HepG2 (cell line): ENCODE results near the gene XAF1. TPM values are rescaled to one million over a fixed set of nuclear protein-coding genes. Genes with fewer than 3 reads are reported as not detected.

Source experiments
- ATAC-seq: fragments of 200-7000 bp; cut with Tn5 transposase; 3 replicates; pipeline ENCODE4 v1.9.1; 2020; ENCODE audit warnings: mild to moderate bottlenecking, moderate library complexity
- BruUV-seq: library from RNA; stranded (reverse); fragments of 400-500 nt; replicated peaks from 2 replicates; lab custom pipeline; 2021; lab: Mats Ljungman, UMichigan
- CTCF ChIA-PET: fragments of 300-600 bp; formaldehyde crosslinking; extraction: SDS; loops from one replicate; lab custom pipeline; 2021; ENCODE audit warnings: low total read pairs, inconsistent platforms, low intra/inter-chr PET ratio; lab: Yijun Ruan, JAX
- POLR2A ChIA-PET: fragments of 350-600 bp; sonication (Branson Sonifier 250); formaldehyde crosslinking; loops from one replicate; lab custom pipeline; 2020; ENCODE audit warnings: antibody characterized with exemption, inconsistent platforms; lab: Yijun Ruan, JAX
- DNase-seq: peaks from one replicate; pipeline ENCODE4 v3.0.0-alpha.2; 2015; ENCODE audit warnings: low spot score
- FAIRE-seq: peaks from 3 replicates; lab custom pipeline; 2011; peaks lifted over from hg19 to GRCh38; lab: Jason Lieb, UNC
- H2AFZ ChIP-seq: one replicate; pipeline ENCODE4 v1.6.1; 2011; ENCODE audit warnings: low read length, inconsistent platforms
- H3K27ac ChIP-seq: fragments of 300-600 bp; 3 replicates; pipeline ENCODE4 v1.8.0; 2011; ENCODE audit warnings: mixed run types, mild to moderate bottlenecking, mixed read lengths, low read length, inconsistent platforms; ENCODE audit not compliant: insufficient read depth; ENCODE audit errors: extremely low read length
- H3K27me3 ChIP-seq, 2 experiments: fragments of 200-600 bp in 1 of 2; 2 replicates in 1 of 2; 3 replicates in 1 of 2; pipeline versions ENCODE4 v1.6.0 to v1.8.0; 2011; ENCODE audit warnings: low read length in 2 of 2, mild to moderate bottlenecking in 2 of 2, moderate library complexity in 2 of 2, inconsistent platforms in 1 of 2; ENCODE audit not compliant: insufficient read depth in 2 of 2, control insufficient read depth in 1 of 2
- H3K36me3 ChIP-seq, 2 experiments: fragments of 200-600 bp in 1 of 2; replicated peaks in 1 of 2; 2 replicates in 1 of 2; 3 replicates in 1 of 2; pipeline versions ENCODE4 v1.5.1 to v1.8.0; 2011; ENCODE audit warnings: low read length in 2 of 2, inconsistent platforms in 1 of 2; ENCODE audit not compliant: insufficient read depth in 2 of 2, control insufficient read depth in 1 of 2
- H3K4me1 ChIP-seq: 2 replicates; pipeline ENCODE4 v1.5.1; 2012; ENCODE audit warnings: low read length, inconsistent platforms; ENCODE audit not compliant: insufficient read depth
- H3K4me2 ChIP-seq: 2 replicates; pipeline ENCODE4 v1.6.0; 2011; ENCODE audit warnings: low read depth, low read length, inconsistent platforms
- H3K4me3 ChIP-seq, 3 experiments: fragments of 200-600 bp in 1 of 3; sonication (generic), shearing (Covaris generic) in 1 of 3; replicated peaks in 1 of 3; 2 replicates each; pipeline ENCODE4 v1.5.1; 2011 to 2016; ENCODE audit warnings: low read length in 3 of 3, inconsistent platforms in 2 of 3, low read depth in 2 of 3, mild to moderate bottlenecking in 2 of 3, control low read depth in 1 of 3, mixed read lengths in 1 of 3; ENCODE audit not compliant: insufficient read depth in 1 of 3
- H3K79me2 ChIP-seq: one replicate; pipeline ENCODE4 v1.6.1; 2011; ENCODE audit warnings: low read length, inconsistent platforms; ENCODE audit not compliant: insufficient read depth
- H3K9ac ChIP-seq: 2 replicates; pipeline ENCODE4 v1.6.0; 2011; ENCODE audit warnings: mild to moderate bottlenecking, low read depth, low read length, inconsistent platforms; ENCODE audit not compliant: insufficient read depth
- H3K9me3 ChIP-seq: 2 replicates; pipeline ENCODE4 v1.5.1; 2012; ENCODE audit warnings: mild to moderate bottlenecking, low read length
- H4K20me1 ChIP-seq: 2 replicates; pipeline ENCODE4 v1.6.0; 2011; ENCODE audit warnings: inconsistent platforms, mild to moderate bottlenecking, low read length, moderate library complexity; ENCODE audit not compliant: insufficient read depth
- DNMT1 ChIP-seq: sonication (generic); formaldehyde crosslinking; IDR thresholded peaks from 2 replicates; pipeline ENCODE4 v1.5.1; 2020; ENCODE audit warnings: mild to moderate bottlenecking, missing genetic modification reagents
- MXI1 ChIP-seq: IDR thresholded peaks from 3 replicates; pipeline ENCODE4 v1.6.1; 2012; ENCODE audit warnings: low read depth, low read length, inconsistent platforms, borderline replicate concordance
- PRMT3 ChIP-seq: sonication (generic); formaldehyde crosslinking; IDR thresholded peaks from 2 replicates; pipeline ENCODE4 v1.8.1; 2022; ENCODE audit warnings: low read depth, mild to moderate bottlenecking, moderate library complexity, missing genetic modification reagents, borderline replicate concordance
- SP140L ChIP-seq: sonication (generic); formaldehyde crosslinking; IDR thresholded peaks from 2 replicates; pipeline ENCODE4 v1.4.0; 2020; ENCODE audit warnings: missing genetic modification reagents, borderline replicate concordance
- ZNF136 ChIP-seq: sonication (generic); formaldehyde crosslinking; IDR thresholded peaks from 2 replicates; pipeline ENCODE4 v1.8.1; 2022; ENCODE audit warnings: low read depth, mild to moderate bottlenecking, moderate library complexity, missing genetic modification reagents
- ZNF326 ChIP-seq: sonication (generic); formaldehyde crosslinking; IDR thresholded peaks from 2 replicates; pipeline ENCODE4 v1.4.0; 2020; ENCODE audit warnings: missing genetic modification reagents, borderline replicate concordance
- ZUFSP ChIP-seq: sonication (generic); formaldehyde crosslinking; IDR thresholded peaks from 2 replicates; pipeline ENCODE4 v1.9.0; 2021; ENCODE audit warnings: missing genetic modification reagents, mild to moderate bottlenecking, borderline replicate concordance
- WGBS: methylation state at CpG from one replicate; pipeline ENCODE4 v1.1.6; 2017; ENCODE audit warnings: low lambda C conversion rate; 5-methylcytosine and 5-hydroxymethylcytosine counted together
- in situ Hi-C: cut with HindIII; loops from 2 replicates; pipeline ENCODE4 v1.10.0; 2017; ENCODE audit warnings: low pct_unique_long_range_greater_than_20kb; ENCODE audit not compliant: extremely low pct_ligation_motif_present
- intact Hi-C: fragments of 100-400 bp; cut with micrococcal nuclease; formaldehyde crosslinking; loops from one replicate; pipeline ENCODE4 v1.10.0; 2022; ENCODE audit not compliant: unreplicated experiment
- polyA plus RNA-seq, 8 experiments: library from polyadenylated mRNA; depleted of rRNA in 3 of 8; stranded (reverse) in 7 of 8; unstranded in 1 of 8; fragments of >200 nt; fragmentation: Illumina TruSeq in 4 of 8; extraction: Trizol in 4 of 8; gene quantifications; 2 replicates each; pipeline versions ENCODE4 v1.2.1 to v1.2.3, GENCODE V29; 2011 to 2016; ENCODE audit warnings: low read depth in 4 of 8, missing spikeins in 1 of 8, mixed read lengths in 1 of 8; ENCODE audit not compliant: insufficient read depth in 1 of 8
- total RNA-seq, 5 experiments: library from RNA; depleted of rRNA; stranded (reverse); fragments of >200 nt; fragmentation: Illumina TruSeq; extraction: Trizol; gene quantifications; 2 replicates each; pipeline ENCODE4 v1.2.3, GENCODE V29; 2016; ENCODE audit warnings: low read depth in 1 of 5
- TF ChIP-seq, protein P1 (sequence below): sonication (generic); formaldehyde crosslinking; IDR thresholded peaks from 2 replicates; pipeline ENCODE4 v1.4.0; 2020; ENCODE audit warnings: missing genetic modification reagents, low read depth, mild to moderate bottlenecking, borderline replicate concordance
- TF ChIP-seq, protein P2 (sequence below): sonication (generic); formaldehyde crosslinking; IDR thresholded peaks from 2 replicates; pipeline ENCODE4 v1.5.0; 2020; ENCODE audit warnings: missing genetic modification reagents, mild to moderate bottlenecking, borderline replicate concordance

XAF1 gene
- total and polyA plus RNA-seq, 2 of the 13 experiments (the other 11 are each of a cell fraction or from before 2014, with no cell fraction given) = 1.2 to 2.4 TPM

DNA sequence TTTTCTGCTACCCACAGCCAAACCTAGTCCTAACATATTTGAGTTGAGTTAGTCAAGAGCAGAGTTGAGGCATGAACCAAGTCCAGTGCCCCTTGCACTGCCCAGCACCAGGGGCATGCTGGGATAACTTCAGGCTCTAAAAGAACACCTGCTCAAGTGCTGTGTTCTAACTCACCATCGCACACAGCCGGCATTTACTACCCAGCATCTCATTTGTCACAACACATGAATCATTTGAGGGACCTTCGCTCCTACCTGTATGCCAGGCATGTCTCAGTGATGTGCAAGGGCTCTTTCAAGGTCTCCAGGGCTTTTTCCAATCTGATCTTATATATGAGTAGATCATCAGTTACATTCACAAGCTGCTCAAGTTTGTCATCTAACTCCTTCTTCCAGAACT, 63.1 kb downstream of the XAF1 start:
- DNase-seq (no peak), ATAC-seq (no peak), FAIRE-seq (no peak)
- WGBS = 86% methylated on average over 3 of the region's 3 CpGs
- Histone ChIP-seq H3K79me2 (no peaks in the 10 kb centered on the region), H4K20me1 (no peaks in the 10 kb centered on the region), H3K9me3 (no peaks in the 10 kb centered on the region), H3K27me3 (no peaks in the 10 kb centered on the region), H3K36me3 (no peaks in the 10 kb centered on the region), H3K4me2 (no peak overlapping the region), H3K4me3 (no peak overlapping the region), H2AFZ (no peak overlapping the region), H3K4me1 (peaks cover 13% of the 10 kb centered on the region), H3K27ac (no peak overlapping the region), H3K9ac (no peak overlapping the region)
- CTCF ChIA-PET = no interaction called here
- no TSS peak for BruUV-seq
- intact Hi-C loops = no loop called here
- no peak for TF ChIP-seq PRMT3
- no peak for TF ChIP-seq MXI1
- no peak for TF ChIP-seq SP140L (CRISPR knock-in tag)
- TF ChIP-seq ZNF326 (CRISPR knock-in tag) = no peak
- TF ChIP-seq, protein P1, sequence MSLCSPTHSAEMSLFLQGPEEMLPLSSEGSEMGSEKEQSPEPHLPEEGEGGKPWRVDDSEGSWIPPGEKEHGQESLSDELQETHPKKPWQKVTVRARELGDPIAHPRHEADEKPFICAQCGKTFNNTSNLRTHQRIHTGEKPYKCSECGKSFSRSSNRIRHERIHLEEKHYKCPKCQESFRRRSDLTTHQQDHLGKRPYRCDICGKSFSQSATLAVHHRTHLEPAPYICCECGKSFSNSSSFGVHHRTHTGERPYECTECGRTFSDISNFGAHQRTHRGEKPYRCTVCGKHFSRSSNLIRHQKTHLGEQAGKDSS (CRISPR knock-in tag) = no peak
- TF ChIP-seq, protein P2, sequence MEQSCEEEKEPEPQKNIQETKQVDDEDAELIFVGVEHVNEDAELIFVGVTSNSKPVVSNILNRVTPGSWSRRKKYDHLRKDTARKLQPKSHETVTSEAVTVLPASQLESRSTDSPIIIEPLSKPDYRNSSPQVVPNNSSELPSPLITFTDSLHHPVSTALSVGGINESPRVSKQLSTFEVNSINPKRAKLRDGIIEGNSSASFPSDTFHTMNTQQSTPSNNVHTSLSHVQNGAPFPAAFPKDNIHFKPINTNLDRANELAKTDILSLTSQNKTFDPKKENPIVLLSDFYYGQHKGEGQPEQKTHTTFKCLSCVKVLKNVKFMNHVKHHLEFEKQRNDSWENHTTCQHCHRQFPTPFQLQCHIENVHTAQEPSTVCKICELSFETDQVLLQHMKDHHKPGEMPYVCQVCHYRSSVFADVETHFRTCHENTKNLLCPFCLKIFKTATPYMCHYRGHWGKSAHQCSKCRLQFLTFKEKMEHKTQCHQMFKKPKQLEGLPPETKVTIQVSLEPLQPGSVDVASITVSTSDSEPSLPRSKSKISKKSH (CRISPR knock-in tag) = no peak
- TF ChIP-seq DNMT1 = no peak
- TF ChIP-seq ZUFSP (CRISPR knock-in tag) = no peak
- no peak for TF ChIP-seq ZNF136
- in situ Hi-C loops = no loop called here
- POLR2A ChIA-PET = no interaction called here
